ENCODE results near the gene KAZN.

KAZN gene

DNA sequence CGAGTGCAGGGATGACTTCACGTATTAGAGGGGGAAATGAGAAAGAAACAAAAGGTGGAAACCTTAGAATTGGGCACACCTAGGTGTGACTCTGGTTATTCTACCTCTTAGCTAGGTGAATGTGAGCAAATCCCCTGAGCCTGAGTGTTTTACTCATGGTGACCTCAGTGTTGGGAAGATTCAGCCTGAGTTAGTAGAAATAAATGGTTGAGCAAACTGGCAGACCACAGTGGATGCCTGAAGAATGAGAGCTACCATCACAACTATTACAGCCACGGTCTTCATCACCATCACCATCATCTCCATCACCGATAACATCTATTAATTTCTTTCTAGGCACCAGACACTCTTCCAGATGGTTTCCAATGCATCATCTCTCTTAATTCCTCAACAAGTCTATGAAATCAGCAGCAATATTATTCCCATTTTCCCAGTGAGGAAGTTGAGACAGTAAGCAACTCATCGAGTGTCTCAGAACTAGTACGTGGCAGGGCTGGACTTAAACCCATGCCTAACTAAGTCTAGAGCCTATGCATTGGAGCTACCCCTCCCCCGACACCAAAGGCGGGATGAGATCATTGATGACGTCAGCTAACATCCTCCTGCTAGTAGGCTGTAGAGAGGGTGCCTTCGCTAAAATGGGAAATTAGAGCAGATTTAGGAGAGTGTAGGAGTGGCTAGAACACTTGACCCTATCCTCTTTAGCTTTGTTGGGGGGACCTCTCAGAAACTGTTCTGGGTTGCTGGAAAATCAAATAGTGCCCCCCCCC is 7.9 kb upstream of the KAZN start:
- DNase-seq (ENCODE audit: low spot score), result no peak

GRCh38 chr1:14591600-14591999 is 6.9 kb upstream of the KAZN start:
- DNase-seq (ENCODE audit: low spot score), result no peak

DNA sequence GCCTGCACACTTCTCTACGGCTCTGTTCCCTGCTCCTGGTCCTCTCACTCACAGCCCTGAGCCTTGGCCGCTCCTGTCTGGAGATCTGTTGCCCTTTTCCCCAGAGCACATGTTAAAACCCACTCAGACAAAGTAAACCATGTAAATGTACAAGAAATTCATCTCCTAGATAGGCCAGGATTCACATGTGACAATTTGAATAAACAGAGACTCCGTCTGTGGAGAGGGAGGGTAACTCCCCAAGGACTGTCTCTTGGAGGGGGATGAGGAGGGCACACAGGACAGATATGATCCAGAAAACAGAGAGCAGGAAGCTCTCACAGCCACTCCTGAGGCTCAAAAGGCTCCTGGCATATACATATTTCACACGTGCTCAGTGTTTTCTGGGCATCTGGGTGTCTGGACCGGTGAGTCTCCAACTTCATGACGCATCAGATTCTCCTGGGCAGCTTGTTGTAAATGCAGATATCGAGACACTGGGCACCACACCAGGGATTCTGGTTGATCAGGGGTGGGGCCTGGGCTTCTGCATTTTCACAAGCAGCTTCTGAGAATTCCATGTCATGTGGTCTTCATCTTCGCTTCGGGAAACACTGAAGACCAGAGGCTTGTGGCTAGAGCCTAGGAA is 6.4 kb upstream of the KAZN start:
- DNase-seq (ENCODE audit: low spot score), result no peak

DNA sequence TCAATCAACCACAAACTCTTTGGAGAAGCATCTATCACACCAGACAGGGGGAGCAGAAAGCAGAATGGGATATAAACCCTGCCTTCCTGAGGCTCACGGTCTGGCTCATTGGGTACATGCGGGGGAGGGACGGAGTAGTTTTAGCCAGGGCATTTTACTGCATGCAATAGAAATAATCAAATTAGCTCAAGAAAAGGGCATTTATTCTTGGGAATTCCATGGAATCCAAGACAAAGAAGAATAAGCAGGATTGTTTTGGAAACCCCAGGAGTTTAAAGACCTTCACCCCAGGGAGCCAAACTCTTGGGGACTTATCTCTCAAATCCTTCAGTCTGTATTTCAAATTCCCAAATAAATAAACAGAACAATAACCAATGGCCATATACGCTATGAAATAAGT is 5.2 kb upstream of the KAZN start:
- DNase-seq (ENCODE audit: low spot score), result no peak

- DNase-seq (ENCODE audit: low spot score), result no peak
Observed at GRCh38 chr1:14594045-14594444, 4.4 kb upstream of the KAZN start.

DNA sequence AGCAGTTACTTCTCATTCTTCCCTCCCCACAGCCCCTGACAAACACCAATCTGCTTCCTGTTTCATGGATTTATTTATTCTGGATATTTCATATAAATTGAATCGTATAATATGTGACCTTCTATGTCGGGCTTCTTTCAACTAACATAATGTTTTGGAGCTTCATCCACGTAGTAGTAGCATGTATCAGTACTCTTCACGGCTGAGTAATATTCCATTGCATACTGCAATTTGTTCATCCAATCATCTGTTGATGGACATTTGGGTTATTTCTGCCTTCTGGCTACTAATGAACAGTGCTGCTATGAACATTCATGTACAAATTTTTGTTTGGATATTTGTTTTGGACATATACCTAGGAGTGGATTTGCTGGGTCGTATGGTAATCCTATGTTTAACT is 1.9 kb upstream of the KAZN start:
- no peak for DNase-seq (ENCODE audit: low spot score)

DNA sequence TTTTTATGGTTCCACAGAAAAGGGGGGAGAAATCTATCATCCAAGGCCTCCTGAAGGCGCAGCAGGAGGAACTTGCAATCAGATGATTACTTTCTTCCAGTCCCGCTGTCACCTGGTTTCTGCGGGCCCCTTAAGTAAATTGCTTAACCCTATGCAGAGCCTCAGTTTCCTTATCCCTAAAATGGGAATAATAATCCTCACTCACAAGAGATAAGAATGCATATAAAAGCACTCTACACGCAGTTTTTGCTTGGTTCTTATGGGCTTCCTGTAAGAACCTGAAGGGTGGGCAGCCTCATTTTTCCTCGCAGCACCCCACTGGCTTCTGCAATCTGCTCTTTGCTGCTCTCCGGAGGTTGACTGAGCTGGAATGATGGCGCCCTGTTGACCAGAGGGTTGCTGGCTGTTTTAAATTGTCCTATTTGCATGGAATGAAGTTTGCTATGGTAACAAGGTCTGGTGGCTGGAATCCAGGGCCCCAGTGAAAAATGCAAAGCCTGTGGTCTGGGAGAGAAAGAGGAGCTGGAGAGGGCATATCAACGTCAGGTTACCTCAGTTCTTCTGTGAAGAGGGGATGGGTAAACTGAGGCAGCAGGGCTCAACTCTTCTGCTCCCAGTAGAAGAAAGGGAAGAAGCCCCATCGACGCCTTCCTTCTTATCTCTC is 1.0 kb upstream of the KAZN start:
- DNase-seq (ENCODE audit: low spot score), result no peak

DNA sequence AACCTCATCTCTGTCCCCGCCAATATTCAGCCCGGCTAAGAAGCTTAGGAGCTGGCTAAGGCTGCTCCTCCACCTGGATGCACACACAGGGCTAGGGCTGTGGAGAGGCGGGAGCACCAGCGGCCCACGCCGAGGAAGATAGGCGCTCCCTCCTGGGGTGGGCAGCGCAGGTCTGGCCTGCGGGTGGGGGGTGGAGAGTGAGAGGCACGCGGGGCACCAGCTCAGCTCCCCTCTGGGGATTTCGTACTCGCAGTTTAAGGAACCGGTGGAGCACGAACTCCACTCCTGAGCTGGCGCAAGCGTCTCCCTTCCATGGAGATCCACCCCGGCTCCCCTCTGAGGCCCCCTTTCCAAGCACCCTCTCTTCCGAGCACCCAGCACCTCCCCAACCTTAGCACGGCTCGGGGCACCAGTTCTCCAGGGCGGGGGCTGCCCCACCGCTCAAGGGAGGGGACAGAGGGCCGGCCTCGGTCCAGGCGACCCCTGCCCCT is 433 bp upstream of the KAZN start:
- DNase-seq (ENCODE audit: low spot score), result no peak

DNA sequence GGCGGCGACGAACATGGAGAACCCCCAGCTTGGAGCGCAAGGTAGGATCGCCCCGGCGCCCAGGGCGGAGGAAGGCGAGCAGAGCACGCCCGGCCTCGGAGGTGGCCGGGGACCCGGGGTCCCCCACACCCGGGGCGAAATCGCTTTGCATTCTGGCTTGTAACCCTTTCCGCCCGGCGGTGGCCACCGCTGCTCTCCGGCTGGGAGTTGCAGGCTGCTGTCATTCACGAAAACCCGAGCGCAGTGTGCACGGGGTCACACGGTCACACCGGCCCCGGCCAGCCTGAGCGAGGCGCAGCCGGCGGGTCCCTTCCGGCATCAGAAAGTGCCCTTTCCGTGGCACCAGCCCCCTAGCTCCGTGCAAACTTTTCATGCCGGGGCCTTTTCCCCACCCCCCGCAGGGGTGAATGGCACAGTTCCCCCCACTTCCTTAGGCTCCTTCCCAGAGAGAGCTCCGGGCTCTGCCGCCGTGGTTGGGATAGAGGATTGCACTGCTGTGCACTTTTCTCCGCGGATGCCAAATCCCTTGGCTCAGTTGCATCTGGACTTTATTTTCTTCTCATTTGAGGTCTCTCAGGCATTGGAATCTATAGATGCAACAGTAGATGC is 802 bp downstream of the KAZN start:
- no peak for DNase-seq (ENCODE audit: low spot score)

DNA sequence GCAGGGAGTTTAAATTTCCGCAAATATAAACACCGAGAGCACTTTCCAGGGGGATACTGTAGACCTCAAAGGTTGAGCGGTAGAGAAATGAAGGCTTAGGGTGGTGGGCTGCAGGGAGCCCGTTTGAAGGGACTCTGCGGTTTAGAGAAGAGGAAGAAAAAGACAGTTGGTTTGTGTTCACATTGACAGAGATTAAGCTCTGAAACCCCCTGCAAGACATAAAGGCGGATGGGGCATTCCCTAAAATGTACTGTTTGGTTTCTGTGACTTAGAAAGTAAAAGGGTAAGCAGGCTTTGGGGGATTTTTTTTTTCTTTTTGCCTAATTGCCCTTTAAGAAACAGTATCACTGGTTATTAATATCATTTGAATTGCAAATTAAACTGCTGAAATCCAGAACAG is 1.3 kb downstream of the KAZN start:
- no peak for DNase-seq (ENCODE audit: low spot score)

- DNase-seq (ENCODE audit: low spot score), result no peak
Observed at GRCh38 chr1:14600405-14601112, 2.1 kb downstream of the KAZN start.

GRCh38 chr1:14602136-14602535 is 3.7 kb downstream of the KAZN start:
- DNase-seq (ENCODE audit: low spot score), result no peak

GRCh38 chr1:14603645-14604044 is 5.2 kb downstream of the KAZN start:
- DNase-seq (ENCODE audit: low spot score), result no peak

DNA sequence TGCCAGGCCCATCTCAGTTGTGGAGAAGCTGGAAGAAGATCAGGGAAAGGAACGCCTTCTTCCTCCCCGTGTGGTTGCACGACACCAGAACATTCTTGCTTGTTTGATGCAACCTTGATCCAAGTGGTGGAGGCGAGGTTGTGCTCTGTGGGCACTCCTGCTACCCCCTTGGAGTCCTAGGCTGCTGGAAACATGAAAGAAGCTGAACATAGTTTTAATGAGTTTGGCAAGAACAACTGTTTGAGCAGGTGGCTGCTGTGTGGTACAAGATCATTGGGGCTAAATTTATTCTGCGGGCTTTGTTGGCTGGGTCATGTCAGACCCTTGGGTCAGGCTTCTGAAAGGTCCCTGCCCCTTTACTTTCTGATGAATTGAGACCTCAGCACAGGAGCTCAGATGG is 5.9 kb downstream of the KAZN start:
- DNase-seq (ENCODE audit: low spot score), result no peak

DNA sequence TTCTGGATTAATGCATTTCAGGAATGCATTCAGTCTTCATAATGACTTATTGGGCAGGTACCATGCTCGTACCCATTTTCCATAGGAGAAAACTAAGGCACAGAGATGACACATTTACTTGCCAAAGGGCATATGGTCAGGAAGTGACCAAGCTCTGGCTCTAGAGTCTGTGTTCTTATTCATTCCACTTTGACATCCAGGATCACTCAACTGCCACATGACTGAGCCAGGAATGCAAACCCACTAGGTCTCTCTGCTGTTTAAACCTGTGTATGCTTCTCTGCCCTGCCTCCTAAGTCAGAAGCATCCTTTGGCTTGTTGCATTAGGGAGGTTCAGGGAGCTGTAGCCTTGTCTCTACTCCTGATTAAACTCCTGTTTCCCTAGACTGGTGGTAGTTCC is 7.5 kb downstream of the KAZN start:
- DNase-seq (ENCODE audit: low spot score), result no peak

DNA sequence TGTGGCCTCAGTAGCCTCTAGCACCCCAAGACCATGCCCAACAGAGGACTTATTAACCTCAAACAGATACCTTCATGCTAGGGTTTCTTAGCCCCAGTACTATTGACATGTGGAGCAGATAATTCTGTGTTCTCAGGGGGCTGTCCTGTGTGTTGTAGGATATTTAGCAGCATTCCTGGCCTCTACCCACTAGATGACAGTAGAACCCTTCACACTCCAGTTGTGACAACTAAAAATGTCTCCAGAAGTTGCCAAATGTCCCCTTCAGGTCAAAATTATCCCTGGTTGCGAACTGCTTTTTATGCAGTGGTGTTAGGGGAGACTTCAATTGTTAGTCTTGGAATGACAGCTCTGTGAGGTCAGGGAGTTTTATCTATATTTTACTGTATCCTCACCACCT is 8.1 kb downstream of the KAZN start:
- no peak for DNase-seq (ENCODE audit: low spot score)

GRCh38 chr1:14607295-14607694 is 8.8 kb downstream of the KAZN start:
- DNase-seq (ENCODE audit: low spot score), result no peak

DNA sequence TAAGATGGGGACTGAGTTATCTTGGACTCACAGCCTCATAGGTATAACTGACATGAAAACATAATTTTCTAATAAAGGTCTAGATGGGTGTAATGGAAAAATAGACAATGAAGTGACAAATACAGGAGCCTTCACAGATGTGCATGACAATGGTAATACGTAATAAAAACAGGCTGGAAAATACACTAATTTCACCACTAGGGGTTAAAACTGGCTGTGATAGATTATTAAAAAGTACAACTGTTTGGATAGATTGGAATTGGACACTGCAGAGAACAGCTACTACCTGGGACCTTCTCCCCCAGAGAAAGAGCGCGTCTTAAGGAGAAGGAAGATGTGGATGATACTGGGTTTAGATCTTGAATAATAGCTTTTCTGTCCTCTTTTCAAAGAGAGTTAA is 9.8 kb downstream of the KAZN start:
- no peak for DNase-seq (ENCODE audit: low spot score)

DNA sequence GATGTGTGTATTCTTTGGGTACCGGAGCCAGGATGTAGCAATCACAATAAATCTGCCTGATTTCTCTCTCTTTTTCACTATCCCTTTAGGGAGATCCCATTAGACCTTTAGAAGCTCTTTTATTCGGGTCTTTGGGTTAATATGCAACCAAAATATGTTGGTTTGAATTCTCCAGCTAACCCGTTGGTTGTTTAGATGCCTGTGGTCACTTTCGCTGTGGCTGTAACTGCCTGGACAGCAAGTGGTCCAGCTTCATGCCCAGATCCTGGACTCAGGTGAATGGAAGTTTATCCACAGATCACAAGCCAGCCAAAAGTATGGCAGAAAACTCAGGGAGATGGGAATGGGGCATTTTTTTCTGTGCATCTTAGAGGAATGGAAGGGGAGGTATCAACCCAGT is 12.3 kb downstream of the KAZN start:
- no peak for DNase-seq (ENCODE audit: low spot score)

- DNase-seq (ENCODE audit: low spot score), result no peak
Observed at GRCh38 chr1:14611792-14612191, 13.3 kb downstream of the KAZN start.

- DNase-seq (ENCODE audit: low spot score), result no peak
Observed at GRCh38 chr1:14612256-14612655, 13.8 kb downstream of the KAZN start.

GRCh38 chr1:14613926-14614325 is 15.4 kb downstream of the KAZN start:
- no peak for DNase-seq (ENCODE audit: low spot score)
